GM20000 (cell line): Measurements from ENCODE around the gene RASSF1.
"Not testable (repeated sequence)": the region's sequence is repeated elsewhere in the genome, so short reads cannot be mapped to it uniquely, and the experiment has no call there.

Experiments
- DNase-seq: peaks from one replicate; pipeline ENCODE4 v3.0.0; 2012; ENCODE audit warnings: low spot score
- CTCF ChIP-seq: IDR thresholded peaks from 2 replicates; pipeline ENCODE4 v1.5.1; 2012; ENCODE audit warnings: mild to moderate bottlenecking, control low read depth; ENCODE audit errors: extremely low read depth, missing control alignments

Gene RASSF1

GRCh38 chr3:50314816-50315215, 25.8 kb downstream of the RASSF1 start:
- no peak for TF ChIP-seq CTCF
- no peak for DNase-seq

GRCh38 chr3:50314342-50314741, 26.3 kb downstream of the RASSF1 start:
- TF ChIP-seq CTCF, result no peak
- no peak for DNase-seq

DNA sequence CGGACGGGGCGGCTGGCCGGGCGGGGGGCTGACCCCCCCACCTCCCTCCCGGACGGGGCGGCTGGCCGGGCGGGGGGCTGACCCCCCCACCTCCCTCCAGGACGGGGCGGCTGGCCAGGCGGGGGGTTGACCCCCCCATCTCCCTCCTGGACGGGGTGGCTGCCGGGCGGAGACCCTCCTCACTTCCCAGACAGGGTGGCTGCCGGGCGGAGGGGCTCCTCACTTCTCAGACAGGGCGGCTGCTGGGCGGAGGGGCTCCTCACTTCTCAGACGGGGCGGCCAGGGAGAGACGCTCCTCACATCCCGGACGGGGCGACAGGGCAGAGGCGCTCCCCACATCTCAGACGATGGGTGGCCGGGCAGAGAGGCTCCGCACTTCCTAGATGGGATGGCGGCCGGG, 28.6 kb downstream of the RASSF1 start:
- DNase-seq, result not testable (repeated sequence)

DNA sequence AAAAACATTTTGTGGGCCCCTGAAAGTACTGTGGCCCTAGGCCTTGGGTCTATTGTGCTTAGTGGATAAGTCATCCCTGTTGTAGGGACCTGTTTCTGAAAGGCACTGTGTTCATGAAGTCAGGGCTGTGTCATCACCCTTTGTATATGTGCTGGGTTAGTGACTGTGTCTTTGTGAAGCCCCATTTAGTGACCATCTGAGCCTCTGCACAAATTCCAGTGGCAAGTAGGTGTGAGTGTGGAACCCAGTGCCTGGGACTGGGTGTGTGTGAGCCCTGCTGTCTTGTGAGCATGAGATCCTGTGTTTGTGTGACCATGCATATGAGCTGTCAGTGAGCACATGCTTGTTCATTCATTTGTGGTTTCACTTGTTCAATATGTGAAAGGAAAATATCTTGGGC, 36.0 kb downstream of the RASSF1 start:
- no peak for DNase-seq
- TF ChIP-seq CTCF, result no peak

GRCh38 chr3:50303013-50303815, 37.4 kb downstream of the RASSF1 start, which contains the start of gene HYAL1:
Gene HYAL1, minus strand, starts transcription at chr3:50303574. Its CDS starts 618 bp downstream, at chr3:50302956.
- no peak for TF ChIP-seq CTCF
- DNase-seq, result no peak

DNA sequence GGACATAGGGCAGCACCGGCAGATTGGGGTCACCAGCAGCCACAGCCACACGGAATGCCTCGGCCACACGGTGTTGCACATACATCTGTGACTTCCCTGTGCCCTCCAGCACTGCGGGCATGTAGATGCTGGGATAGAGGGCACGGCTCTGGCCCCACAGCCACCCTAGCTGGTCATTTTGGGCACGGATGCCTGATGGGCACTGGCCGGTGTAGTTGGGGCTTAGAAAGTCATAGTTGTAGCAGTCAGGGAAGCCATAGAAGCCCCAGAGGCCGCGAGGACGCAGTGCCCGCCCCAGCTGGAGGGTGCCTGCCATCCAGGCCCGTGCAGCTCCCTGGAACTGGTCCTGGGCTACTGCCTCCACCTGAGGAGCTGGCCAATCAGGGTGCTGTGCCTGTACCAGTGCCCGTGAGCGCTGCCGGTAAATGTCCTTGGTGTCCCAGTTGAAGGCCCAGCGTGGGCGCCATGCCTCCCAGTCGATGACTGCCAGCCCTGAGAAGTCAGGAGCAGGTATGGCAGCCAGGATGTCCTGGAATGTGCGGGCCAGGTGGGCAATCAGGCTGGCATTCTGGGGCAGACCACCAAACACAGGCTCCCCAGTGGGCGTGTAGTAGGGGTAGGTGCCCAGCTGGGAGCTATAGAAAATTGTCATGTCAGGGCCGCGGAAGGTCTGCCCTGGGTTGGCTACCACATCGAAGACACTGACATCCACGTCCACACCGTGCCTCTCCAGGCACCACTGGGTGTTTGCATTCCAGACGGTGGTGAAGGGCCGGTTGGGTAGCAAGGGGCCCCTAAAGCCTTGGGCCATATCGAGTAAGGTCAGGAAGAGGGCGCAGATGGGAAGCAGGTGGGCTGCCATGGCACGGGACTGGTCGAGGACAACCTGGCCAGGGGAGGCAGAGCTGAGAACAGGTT, 38.3 kb downstream of the RASSF1 start:
- DNase-seq, result no peak
- no peak for TF ChIP-seq CTCF

DNA sequence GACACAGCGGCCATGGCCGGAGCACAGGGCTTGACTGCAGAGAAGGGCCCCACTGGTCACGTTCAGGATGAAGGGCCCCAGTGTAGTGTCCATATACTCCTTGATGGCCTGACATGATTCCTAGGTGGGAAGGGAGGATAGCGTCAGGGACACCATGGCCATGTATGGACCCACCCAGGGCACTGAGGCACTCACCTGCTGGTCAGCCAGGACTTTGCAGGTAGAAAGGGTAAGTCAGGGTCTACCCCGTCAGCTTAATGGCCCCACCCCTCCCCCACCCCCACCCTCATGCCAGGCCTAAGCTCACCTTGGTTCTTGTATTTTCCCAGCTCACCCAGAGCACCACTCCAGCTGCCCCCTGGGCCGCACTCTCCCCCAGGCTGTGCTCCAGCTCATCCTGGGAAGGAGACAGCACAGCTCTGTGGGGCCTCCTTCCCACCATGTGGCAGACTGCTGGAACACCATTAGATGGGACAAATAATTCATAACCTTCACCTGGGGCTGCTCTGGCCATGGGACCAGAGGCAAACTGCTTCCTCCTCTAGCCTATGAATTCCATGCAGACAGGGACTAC, 39.9 kb downstream of the RASSF1 start:
- TF ChIP-seq CTCF, result no peak
- DNase-seq, result no peak
